ENCODE data around the gene LYSMD2.
"Not testable (repeated sequence)": the region's sequence is repeated elsewhere in the genome, so short reads cannot be mapped to it uniquely, and the experiment has no call there.

LYSMD2 gene, protein sequence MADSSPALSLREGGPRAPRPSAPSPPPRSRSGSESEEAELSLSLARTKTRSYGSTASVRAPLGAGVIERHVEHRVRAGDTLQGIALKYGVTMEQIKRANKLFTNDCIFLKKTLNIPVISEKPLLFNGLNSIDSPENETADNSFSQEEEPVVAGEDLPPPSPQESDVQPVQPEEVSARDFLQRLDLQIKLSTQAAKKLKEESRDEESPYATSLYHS

DNA sequence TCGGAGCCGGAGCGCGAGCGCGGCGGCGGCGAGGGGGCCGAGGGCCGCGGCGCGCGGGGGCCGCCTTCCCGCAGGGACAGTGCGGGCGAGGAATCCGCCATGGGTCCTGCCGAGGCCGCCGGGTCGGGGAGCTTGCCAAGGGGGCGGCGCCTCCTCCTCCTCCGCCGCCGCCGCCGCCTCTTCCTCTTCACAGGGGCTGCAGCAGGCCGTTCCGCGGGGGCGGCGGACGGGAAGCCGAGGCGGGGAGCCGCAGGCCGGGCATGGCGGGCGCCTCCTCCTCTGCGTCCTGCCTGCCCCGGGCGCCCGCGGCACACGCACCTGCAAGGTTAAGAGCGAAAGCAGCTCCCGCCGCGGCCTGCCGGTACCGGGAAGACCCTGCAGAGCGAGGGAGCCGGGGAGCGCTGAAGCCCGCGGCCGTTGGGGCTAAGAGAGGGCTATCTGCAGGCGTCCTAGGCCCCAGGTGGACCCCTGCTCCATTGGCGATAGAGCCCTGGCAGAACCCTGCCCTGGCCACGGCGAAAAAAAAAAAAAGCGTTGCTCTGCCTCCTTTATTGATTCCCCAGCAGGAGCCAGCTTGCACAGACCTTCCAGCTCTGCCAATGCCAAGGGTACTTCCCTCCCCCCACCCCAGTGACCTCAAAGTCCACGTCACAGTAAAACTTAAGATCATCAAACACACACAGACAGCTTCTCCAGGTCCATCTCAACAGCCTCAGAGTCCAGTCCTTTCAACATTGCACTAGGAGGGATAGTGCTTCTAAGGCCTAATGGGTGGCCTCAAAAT lies at the start of gene LYSMD2:
Gene LYSMD2, minus strand, starts transcription at position 134 of the 784 bp plus-strand sequence. Its CDS starts 33 bp downstream, at position 101.
- DNase-seq: no peak

DNA sequence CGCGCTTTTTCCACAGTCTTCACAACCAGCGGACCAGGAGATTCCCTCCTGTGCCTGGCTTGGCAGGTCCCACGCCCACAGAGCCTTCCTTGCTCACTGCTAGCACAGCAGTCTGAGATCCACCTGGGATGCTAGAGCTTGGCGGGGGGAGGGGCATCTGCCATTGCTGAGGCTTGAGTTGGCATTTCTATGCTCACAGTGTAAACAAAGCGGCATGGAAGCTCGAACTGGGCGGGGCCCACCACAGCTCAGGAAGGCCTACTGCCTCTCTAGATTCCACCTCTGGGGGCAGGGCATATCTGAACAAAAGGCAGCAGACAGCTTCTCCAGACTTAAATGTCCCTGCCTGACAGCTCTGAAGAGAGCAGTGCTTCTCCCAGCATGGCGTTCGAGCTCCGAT lies 49.7 kb upstream of the LYSMD2 start:
- DNase-seq: not testable (repeated sequence)

DNA sequence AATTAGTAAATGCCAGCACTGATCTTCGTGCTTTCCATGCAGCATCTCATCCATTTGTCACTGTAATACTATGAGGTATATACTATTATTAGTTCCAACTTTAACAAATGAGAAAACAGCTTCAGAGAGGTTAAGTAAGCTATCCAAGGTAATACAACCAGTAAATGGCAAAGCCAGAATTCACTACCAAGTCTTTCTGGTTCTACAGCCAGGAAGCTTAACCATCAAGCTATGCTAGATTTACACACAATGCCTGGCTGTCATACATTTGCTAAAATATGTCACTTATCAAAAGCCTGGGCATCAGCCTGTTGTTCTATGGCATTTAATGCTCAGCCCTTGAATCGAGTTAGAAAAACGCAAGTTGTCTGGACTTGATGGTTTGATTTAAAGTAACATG lies 46.5 kb upstream of the LYSMD2 start:
- DNase-seq: no peak

DNA sequence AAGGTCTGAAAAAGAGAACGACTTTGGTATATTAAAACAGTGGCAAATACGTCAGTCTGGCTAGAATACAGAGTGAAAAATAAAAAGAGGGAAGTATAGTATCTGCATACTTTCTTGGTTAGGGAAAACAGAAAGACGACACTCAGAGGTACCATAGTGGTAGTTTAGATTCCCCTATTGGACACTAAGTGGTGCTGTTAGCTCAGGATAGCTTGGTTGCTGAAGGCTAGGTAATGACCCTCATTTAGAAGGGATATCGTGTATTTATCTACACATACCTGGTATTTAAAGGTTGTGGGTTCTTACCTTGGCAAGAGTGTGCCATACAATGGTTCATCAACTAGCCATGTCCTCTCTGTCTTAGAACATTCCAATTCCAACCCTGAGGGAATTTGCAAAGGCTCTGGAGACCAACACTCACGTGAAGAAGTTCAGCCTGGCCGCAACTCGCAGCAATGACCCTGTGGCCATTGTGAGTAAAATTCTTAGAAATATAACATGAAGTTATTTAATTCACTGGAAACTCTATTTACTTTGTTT lies 45.0 kb upstream of the LYSMD2 start:
- no peak for DNase-seq

DNA sequence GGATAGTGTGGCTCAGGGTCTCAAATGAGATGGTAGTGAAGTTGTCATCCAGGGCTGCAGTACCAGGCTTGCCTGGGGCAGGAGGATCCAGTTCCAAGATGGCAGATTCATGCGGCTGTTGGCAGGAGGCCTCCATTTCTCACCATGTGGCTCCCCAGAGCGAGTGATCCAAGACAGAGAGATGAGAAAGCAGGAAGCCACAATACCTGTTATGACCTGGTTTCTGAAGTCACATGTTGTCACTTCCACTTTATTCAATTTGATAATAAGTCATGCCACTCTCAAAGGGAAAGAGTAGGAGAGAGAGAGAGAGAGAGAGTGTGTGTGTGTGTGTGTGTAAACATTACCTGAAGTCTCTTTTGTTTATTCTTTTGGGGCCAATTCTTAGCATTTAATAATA lies 44.1 kb upstream of the LYSMD2 start:
- no peak for DNase-seq

DNA sequence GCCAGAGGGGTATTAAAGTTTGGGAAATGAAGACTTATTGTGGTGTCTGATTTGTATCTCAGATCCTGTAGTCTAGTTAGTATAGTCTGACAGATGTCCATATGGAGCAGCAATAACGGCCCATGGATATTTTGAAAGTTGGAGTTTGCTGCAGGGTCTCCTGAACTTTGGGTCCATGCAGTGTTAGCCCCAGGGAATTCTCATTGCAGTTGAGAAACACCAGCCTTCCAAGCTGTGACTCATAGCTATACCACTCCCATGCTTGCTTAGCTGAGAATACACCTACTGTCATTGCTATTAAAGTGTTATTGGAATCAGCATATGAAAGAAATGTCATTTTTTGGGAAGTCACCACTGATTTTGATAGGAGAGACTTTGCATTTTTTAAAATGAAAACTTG lies 43.2 kb upstream of the LYSMD2 start:
- DNase-seq: no peak

DNA sequence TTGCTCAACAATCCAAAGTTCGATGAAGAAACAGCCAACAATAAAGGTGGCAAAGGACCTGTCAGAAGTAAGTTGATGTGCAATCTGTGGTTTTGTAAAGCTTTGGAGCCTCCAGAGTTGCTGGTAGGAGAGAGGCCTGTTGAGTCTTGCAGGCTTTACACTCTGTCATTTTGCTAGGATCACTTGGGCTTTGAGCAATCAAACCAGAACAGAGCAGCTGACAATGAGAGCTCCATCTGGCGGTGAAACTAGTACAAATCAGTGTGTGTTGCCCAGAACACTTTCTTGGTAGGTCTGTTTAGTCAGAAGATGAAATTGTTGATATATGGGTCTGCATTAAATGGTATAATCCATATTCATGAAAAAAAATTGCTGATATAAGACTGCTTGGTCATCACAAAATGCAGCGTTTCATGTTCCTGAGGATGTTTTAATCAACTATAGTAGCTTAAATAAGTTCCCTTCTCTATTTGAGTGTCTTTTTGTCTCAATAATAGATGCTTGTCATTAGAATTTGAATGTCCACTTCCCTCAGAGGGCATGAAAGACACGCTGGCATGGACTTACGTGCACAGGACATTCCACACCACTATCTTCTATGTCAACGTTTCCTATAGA lies 39.6 kb upstream of the LYSMD2 start:
- peak; percentile 24 for DNase-seq

DNA sequence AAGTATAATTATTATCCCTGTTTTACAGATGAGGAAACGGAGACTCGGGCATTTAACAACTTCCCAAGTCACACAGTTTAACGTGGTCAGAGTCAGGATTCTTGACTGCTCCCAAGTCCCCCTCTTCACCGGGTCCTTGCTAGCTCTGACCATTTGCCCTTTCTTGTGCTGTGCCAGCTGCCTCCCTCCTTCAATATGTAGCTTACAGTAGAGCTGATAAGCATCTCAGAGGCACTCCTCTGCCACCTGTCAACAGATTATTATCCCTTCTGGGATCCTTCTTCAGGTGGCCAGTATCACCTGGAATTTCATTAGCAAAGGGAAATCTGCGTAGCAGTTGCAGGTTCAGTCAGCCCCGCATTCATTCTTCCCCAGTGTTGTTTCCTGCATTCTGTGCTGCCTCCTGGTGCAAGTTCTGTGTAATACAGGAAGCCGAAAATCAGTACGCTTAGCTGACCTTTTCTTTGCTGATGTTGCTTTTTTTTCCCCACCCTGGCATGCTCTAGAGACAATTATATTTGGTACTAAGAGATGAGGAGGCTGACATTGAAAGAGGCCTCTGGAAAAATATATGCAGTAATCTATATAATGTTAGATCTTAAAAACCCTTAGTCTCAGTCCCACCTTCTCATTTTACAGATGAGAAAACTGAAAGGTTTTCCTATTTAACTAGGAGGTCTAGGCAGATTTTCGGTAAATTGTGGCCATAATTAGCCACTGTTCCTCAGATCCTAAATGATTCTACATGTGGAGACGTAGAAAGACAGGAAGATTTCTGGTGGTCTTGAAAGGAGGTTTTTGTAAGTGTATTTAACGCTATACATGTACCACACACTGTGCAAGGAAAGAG lies 38.7 kb upstream of the LYSMD2 start:
- no peak for DNase-seq

DNA sequence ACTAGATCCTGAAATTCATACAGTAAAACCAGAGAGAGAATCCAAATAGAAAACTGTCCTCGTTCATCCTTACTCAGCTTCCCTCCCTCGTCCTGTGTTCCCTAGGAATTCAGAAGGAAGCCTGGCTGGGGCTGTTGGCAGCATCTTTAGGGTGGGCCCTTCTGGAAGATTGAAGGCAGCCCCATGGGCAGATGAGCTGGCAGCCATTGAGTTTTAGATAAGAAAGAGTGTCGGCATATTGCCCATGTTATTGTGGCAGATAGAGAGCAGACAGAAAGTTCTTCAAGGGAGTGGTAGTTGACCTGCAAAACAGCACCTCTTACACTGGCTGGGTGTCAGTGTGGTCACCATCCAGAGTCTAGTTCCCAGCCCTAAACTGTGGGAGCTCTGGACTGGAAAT lies 37.5 kb upstream of the LYSMD2 start:
- no peak for DNase-seq

DNA sequence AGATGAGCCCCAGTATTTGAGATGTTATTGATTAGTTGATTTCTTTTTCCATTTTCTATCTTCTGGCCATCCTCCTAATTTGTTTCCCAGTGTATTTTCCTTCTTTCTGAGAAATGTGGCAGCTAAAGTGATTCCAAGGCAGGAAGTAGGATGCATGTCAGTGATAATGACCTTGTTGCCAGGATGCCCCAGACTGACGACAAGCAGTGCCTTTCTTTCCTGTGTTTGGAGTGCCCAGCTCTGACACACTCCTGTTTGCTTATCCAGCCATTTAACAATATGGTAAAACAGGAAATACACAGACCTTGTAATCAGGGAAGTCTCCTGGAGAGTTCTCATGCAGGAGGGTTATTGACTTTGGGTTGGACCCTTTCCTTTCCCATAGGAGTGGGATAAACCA lies 34.3 kb upstream of the LYSMD2 start:
- DNase-seq: no peak

DNA sequence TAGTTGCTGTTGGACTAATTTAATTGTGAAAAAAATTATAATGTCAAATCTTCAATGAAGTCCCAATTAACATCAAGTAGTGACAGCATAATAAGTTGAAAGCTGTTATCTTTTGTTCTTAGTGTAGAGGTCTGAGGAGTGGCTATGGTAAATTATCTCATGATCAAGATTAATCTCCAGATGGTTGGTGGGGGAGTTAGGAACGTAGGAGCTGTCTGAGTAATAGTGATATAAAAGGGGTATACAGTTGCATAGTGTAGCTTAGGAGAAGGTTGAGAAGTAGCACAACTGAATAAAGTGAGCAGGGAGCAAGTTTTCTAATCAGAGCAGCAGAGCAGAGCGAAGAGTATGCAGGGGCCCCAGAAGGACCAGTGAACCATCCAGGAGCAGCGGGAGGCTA lies 33.4 kb upstream of the LYSMD2 start:
- DNase-seq: no peak

DNA sequence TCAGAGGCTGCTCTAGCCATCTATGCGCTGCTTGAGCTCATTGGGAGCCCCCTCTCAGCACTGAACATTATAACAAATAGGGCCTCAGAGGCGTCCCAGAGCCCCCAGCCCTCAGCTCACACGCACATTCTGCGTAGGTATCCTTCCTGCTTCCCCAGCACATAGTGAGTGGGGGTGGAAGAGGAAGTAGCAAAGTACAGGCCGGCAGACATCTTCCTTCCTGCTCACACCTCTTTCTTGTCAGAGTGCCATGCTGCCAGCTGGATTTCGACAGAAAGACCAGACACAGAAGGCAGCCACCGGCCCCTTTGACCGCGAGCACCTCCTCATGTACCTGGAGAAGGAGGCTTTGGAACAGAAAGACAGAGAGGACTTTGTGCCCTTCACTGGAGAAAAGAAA lies 30.6 kb upstream of the LYSMD2 start:
- DNase-seq: no peak

DNA sequence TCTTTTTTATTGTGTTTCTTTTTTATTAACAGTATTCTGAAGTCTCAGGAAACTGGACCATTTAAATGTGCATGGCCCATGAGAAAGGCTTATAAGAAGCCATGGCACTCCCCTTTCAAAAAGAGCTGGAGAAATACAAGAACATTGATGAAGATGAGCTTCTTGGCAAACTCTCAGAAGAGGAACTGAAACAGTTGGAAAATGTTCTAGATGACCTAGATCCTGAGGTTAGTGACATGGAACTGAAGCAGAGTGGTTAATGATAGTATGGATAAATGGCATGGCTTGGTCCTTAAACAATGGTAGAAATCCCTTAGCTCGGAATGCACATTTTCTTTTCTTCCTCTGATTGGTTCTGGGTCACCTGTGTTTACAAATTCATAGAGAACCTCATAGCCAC lies 28.9 kb upstream of the LYSMD2 start:
- DNase-seq: no peak

DNA sequence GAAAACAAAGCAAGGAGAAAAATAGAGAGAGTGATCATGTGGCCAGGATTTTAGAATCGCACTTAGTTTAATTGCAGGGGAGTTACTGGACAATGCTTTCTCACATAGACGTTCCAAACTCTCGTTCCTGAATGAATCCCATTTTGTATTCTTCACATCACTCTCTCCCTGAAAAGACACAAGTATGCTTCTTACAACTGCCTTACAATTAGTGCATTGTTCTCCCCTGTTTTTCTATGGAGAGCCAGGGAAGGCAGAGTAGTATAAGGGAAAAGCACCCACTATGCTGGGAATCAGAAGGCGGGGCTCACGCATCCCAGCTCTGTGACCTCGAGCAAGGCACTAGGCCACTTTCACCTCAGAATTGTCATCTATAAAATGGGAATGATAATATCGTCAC lies 28.3 kb upstream of the LYSMD2 start:
- no peak for DNase-seq

DNA sequence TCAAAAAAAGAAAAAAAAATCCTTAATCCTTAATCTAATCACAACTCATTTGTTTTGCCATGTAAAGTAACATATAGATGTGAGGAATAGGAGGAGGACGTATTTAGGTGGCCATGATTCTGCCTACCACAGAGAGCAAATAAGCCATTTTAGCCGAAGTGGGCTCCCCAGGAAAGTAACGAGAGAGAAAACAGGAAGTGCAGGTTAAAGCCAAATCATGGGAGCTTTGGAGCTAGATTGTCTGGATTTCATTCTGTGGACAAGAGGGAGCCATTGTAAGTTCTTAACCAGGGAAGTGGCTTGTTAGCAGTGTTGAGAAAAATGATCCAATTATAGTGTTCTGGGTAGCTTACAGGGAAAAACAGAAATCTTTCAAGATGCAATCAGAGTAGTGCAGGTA lies 23.4 kb upstream of the LYSMD2 start:
- no peak for DNase-seq

DNA sequence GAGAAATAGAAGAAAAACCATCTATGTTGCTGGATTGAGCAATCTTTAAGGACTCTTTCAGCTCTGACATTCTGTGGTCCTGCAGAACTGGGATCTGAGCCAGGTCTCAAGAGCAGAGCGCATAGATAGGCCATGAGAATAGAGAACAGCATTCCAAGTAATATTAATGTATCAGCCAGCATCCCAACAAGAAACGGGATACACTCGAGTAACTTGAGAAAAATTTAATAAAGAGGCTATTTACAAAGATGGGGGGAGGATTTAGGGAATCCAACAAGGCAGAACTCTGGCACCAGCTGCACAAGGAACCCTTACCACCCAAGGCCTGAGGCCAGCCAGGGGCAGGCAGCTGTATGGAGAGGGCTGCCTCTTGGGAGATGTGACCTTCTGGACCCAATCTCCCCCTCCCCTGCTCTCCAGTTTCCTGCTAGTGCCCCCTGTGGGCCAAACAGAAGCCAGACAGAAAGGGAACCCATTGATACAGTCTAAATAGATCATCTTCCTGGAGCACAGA lies 22.2 kb upstream of the LYSMD2 start:
- no peak for DNase-seq

DNA sequence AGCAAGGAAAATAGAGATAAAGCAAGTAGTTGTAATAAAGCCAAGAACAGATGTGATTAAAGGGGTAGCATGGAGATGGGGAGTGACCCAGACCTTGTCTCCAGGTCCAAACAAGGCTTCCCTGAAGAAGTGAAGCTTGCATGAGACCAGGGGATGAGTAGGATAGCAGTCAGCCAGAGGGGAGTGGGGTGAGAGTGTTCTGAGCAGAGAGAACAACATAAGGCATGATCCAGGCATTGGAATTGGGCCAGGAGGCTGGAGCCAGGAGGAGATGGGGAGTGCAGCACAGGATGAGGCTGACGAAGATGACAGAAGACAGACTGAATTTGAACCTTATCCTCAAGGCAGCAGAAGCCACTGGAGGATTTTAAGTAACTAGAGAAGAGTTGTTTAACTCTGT lies 21.2 kb upstream of the LYSMD2 start:
- no peak for DNase-seq

DNA sequence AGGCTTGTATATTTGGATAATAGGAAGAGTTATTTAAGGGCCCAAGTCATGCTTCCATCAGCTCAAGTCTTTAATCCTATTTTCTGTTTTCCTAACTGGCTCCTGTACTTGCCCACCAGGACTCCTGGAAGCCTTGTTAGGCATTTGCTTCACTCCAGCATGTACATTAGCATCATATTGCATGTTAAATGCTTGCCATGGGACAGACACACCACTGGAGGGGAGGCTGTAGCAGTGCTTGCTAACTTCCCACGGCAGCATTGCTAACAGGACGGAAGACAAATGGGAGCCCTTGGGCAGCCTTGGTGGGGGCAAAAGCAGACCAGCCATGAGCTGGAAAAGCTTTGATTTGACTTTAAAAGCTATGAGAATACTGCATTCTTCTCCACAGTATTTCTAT lies 20.0 kb upstream of the LYSMD2 start:
- DNase-seq: no peak

DNA sequence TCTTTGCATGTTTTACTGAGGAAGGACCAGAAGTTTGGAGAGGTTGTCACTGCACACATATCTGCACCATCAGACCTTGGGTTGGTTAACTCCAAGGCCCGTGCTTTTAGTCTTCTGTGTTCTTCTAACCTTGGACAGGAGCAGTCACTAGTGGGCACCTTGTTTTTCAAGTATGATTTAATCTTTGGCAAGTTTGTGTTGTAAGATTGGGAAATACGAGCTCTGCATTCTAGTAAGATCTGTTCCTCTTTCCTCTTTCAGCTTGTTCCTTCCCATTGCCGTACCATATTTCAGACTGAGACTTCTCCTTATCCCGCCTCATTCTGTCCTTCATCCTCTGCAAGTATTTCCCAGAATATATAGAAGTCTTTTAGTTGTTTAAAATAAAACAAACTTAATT lies 19.0 kb upstream of the LYSMD2 start:
- no peak for DNase-seq

DNA sequence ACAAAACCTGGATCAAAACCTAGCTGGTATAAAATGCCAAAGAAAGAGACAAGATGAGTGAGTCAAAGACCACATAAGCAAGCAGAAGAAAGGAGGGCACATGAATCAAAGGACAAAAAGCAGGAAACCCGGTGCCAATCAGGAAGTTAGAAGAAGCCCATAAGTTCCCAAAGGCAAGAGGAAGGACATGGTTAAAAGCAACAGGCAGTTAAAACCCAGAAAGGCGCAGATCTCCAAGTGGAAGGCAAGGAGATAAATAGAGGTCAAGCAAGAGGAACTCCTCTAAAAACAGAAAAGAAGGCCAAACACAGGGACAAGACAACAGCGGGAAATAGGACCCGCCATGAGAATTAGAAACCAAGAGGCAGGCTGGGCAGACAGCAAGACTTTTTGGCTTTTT lies 18.3 kb upstream of the LYSMD2 start:
- DNase-seq: no peak

DNA sequence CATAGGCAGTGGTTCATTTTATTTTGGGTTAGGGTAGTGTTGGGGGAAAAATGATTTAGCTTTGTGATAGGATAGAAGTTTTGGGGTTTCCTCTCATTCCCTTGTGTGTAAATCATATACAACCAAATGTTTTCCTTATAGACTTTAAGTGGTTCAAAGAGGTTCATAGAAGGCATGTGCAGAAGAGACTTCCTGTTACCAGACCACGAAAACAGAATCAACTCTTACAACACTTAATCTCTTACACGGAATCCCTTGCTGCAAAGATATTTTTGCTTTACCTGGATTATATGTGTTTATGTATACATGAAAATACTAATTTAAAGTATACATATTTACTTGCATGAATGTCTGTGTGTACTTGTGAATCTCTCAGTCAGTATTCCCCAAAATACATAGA lies 16.8 kb upstream of the LYSMD2 start:
- DNase-seq: no peak

DNA sequence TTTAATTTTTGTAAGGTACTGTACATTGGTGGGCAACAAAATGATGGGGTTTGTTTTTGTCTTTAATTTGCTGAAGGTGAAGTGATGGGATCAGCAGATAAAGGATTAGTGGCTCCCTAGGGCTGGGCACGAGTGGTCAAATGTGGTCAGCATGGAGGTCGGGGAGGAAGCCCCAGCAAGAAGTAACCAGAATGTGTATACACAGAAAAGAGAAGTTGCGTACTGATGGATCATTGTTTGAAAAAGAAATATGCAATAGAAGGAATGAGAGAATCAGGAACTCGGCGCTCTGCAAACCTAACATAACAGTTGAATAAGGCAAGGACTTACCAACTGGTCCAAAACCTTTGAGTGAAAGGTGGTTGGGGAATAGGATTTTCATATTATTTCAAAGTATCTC lies 15.4 kb upstream of the LYSMD2 start:
- no peak for DNase-seq
